Brain pericyte (primary cell): ENCODE data around the gene ERCC2.
"Not testable (repeated sequence)": the region's sequence is repeated elsewhere in the genome, so short reads cannot be mapped to it uniquely, and the experiment has no call there.

Experiments
- DNase-seq: peaks from one replicate; pipeline ENCODE4 v3.0.0-alpha.2; 2012; ENCODE audit warnings: low read depth, low spot score

The ERCC2 gene

GRCh38 chr19:45370410-45371204 lies at the start of gene ERCC2:
Gene ERCC2, minus strand, starts transcription at chr19:45370573. Its CDS starts 33 bp downstream, at chr19:45370540.
- DNase-seq = peak; percentile 97

GRCh38 chr19:45419895-45420294 lies 49.5 kb upstream of the ERCC2 start:
- DNase-seq = no peak

- DNase-seq = no peak
Observed at GRCh38 chr19:45419396-45419795, 49.0 kb upstream of the ERCC2 start.

DNA sequence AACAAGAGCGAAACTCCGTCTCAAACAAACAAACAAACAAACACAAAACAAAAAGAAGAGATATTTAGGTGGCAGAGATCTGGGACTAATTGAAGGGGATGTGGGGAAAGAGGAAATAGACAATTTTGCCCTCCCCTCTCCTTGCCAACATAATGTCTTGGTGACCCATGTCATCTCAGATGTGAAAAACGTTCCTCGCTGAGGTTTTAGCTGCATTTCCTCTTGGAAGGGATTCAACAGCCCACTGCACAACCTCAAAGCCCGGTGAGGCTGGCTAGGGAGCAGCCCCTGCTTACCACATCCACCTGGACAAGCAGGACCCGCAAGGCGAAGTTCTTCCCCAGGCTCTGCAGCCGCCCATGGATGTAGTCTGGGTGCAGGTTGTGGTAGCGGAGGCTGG lies 48.4 kb upstream of the ERCC2 start:
- DNase-seq = no peak

- DNase-seq = no peak
Observed at GRCh38 chr19:45417151-45417550, 46.8 kb upstream of the ERCC2 start.

- no peak for DNase-seq
Observed at GRCh38 chr19:45414468-45414867, 44.1 kb upstream of the ERCC2 start.

DNA sequence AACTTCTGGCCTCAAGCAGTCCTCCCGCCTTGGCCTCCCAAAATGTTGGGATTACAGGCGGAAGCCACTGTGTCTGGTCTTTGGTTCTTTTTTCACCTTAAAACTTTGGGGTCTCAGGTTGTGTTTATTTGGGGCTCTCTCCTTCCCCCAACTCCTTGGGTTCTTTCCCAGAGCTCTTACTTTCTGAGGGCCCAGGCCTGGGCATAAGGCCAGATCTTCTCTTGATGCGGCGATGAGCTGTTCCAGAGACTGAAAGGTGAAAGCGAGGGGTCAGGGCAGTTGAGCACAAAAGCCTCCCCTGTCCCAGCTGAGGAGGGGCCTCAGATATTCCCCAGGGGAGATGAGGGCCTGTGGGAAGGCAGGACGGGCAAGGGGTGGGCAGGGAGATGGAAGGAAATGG lies 43.1 kb upstream of the ERCC2 start:
- no peak for DNase-seq

DNA sequence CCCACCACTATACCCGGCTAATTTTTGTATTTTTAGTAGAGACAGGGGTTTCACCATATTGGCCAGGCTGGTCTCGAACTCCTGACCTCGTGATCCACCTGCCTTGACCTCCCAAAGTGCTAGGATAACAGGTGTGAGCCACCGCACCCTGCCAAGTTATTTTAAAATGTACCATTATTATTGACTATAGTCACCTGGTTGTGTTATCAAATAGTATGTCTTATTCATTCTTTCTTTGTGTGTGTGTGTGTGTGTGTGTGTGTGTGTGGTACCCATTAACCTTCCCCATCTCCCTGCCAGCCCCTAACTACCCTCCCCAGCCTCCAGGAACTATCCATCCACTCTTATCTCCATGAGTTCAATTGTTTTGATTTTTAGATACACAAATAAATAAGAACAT lies 40.0 kb upstream of the ERCC2 start:
- DNase-seq = not testable (repeated sequence)

GRCh38 chr19:45409557-45409920 lies 39.2 kb upstream of the ERCC2 start:
- no peak for DNase-seq

GRCh38 chr19:45408830-45409556 lies 38.6 kb upstream of the ERCC2 start:
- no peak for DNase-seq

- no peak for DNase-seq
Observed at GRCh38 chr19:45408121-45408520, 37.7 kb upstream of the ERCC2 start.

- DNase-seq = not testable (repeated sequence)
Observed at GRCh38 chr19:45407585-45407984, 37.2 kb upstream of the ERCC2 start.

GRCh38 chr19:45407091-45407375 lies 36.7 kb upstream of the ERCC2 start:
- no peak for DNase-seq

DNA sequence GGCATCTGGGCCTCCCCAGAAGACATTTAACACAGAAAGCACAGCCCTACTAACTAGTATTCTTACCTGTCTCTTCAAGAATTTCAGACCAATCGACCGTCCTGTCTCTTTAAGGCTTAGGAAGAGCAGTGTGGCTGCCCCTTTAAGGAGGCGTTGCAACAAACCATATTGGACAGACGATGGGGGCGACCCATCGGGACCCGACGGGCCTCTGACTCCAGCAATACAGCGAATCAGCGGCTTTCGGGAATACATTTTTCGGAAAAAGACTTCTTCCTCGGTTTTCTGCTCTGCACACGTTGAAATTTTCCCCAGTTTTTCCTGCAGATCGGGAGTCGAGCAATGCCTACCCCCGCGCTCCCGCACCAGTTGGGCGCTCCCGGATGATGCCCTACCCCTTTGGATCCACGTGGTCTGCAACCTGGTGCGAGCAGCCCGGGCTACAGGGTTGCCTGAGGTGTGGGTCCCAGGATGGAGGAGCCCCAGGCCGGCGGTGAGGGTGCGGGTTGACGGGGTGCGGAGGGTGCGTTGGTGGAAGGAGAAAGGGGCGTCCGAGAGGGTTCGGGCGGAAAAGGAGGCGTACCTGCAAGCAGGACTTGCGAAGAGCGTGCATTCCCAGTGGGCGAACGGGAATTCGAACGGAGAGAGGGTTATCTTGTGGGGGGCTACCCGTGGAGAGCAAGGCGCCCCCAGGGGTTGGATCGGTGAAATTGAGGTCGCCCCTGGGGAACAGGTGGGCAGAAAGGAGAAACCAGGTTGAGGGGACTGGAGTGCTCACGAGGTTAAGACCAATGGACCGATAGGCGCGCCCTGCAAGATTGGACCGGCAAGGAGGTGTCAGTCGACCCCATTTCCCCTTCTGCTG lies 36.1 kb upstream of the ERCC2 start, which contains the start of gene POLR1G:
Gene POLR1G (plus strand): TSS at position 419 of the 865 bp plus-strand sequence. CDS start 53 bp downstream, at position 472.
- DNase-seq = no peak

DNA sequence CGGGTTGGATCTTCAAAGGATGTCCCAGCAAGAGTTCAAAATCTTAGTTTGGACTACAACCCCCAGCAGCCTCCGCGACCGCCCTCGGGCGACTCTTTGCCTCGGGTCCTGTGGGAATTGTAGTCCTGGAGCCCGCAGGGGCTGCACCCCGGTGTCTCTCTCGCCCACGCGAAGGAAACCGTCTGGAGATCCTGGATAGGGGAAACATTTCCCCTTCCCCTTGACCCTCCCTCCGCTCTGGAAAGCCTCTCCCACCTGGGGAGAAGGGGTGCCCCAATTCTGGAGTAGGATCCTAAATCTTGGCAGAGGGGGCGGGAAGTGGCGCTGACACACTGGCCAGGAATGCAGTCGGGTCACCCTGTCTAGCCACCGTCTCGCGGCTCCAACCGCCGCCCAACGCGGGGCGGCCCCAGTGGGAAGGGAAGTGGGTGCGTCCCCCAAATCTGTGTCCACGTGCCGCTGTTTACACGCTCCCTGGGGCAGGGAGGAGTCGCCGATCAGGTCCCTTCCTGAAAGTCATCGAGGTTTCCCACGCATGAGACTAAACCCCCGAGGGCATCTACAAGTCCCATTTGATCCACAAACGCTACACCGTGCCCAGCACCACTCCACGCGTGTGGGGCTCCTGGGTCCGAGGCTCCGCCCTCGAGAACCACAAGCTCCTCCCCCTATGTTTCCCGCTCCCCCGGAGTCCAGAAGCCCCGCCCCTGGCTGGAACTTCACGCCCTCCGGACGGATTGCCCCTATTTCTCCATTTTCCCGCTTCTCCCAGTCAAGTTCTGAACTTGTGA lies 35.3 kb upstream of the ERCC2 start:
- peak; percentile 50 for DNase-seq

DNA sequence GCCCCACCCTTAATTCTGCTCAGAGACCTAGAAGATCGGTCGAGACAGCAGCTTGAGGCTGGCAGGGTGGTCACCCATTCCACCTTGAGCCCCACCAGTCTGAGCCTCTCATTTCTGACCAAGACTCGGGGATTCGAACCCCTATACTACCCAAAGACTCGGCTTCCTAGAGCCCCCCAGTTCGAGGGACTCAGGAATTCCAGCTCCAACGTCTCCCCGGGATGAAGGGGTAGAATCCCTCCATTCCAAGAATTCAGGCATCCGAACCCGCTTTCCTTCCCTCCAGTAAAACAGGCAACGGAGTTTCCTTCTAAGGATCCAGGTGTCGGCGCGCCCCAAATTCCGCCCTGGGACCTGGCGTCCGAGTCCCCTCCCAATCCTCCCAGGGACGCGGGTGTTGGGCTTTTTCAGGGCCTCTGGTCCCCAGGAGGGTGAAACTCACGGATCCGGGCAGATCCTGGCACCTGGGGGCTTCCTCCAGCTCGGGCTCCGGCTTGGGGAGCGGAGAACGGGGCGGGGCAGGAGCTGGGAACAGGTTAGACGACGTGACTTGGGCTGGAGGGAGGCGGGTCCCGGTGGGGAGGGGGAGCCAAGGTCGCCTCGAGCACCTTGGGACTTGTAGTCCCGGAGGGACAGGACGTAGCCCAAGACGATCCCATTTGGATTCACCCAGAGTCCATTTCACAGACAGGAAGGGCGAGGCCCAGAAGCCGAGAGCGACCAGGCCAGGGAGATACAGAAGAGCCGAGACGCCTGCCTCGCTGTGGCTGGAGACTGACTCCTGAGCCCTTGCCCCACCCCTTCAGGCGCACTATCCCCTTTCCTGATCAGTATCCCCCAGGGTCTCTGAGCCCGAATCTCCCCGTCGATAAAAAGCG lies 34.4 kb upstream of the ERCC2 start, which contains the start of gene PPP1R13L:
Gene PPP1R13L (minus strand): TSS at position 513 of the 878 bp plus-strand sequence. CDS start 6,751 bp downstream, outside the sequence.
- no peak for DNase-seq

- DNase-seq = no peak
Observed at GRCh38 chr19:45403781-45404556, 33.6 kb upstream of the ERCC2 start.

- no peak for DNase-seq
Observed at GRCh38 chr19:45403272-45403671, 32.9 kb upstream of the ERCC2 start.

GRCh38 chr19:45402298-45403061 lies 32.1 kb upstream of the ERCC2 start:
- no peak for DNase-seq
